Dermis lymphatic vessel endothelial cell (primary cell): Measurements from ENCODE around the gene BTRC. TPM values are rescaled to one million over a fixed set of nuclear protein-coding genes. Genes with fewer than 3 reads are reported as not detected.

Experiments
- total RNA-seq: library from RNA; depleted of rRNA; stranded (reverse); fragments of >200 nt; gene quantifications from 2 replicates; pipeline ENCODE4 v1.2.1, GENCODE V29; 2014

The BTRC gene
- 6.5 and 9.4 TPM in 2 replicates for total RNA-seq

DNA sequence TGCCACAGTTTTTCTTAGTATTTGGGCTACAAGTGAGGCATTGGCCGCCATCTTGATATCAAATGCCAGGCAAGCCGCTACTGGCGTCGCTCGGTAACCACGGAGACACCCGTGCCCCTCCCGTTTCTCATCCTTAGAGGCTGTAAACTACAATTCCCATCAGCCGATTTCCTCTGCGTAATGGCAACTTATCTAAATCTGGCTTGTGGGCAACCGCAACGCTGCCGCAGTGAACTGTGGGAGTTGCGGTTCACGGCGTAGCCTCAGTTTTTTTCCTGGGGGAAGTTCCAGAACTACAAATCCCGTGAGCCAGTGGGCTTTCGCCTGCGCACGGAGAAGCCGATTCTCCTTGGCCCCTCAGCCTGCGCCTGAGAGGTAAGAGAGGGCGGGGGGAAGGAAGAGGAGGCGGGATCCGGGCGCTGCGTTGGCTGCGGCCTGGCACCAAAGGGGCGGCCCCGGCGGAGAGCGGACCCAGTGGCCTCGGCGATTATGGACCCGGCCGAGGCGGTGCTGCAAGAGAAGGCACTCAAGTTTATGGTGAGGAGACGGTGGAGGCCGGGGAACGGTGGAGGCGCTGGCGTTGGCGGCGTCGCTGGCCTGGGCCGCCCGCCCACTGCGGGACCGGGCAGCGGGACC lies at the start of gene BTRC:
Gene BTRC (plus strand): TSS at position 474 of the 636 bp plus-strand sequence. CDS start 16 bp downstream, at position 490.

DNA sequence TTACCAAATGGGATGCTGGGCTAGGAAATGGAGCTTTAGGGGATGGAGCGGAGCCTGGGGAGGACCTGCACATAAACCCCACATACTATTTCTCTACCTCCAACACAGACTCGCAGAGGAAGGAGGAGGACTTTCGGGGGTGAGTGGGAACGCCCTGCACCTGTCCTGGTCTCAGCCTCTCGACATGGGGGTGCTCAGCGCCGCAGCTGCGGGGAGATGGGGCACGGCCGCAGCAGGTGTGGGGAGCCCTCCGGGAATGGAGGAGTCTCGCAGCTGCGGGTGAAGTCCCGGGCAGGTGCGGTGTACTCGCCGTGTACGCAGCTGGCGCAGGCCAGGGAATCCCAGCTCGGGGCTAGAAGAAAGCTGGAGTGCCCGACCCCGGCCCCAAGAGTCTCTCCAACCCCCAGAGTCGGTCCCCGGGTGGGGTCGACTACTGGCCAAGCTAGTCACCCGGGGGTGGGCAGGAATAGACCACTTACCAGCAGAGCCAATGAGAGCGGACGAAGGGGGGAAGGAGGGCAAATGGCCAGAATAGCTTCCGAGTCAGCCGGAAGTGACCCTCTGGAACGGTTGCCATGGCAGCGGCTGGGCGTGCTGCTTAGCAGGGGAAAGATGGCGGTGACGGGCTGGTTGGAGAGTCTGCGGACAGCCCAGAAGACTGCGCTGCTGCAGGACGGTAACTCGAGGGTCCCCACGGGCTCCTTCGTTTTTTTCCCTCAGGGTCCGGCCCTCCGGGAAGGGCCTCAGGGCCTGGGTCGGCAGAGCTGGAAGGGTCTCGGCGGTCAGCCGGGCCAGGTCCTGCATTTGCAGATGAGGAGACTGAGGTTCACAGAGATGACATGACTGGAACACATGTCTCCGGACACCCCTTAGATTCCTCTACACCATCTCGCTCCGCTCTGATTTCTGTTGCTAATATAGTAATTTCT lies 234.0 kb downstream of the BTRC start, which contains the start of the genes DPCD and POLL:
Gene DPCD (plus strand): TSS at position 597 of the 929 bp plus-strand sequence. CDS start 16 bp downstream, at position 613.
Gene POLL (minus strand): TSS at position 533 of the 929 bp plus-strand sequence. CDS start 897 bp downstream, outside the sequence.

Other genes starting within 250 kb of the BTRC start
- gene TLX1, start 222.9 kb upstream of the BTRC start, total RNA-seq: not detected in 2 replicates
- not detected in 2 replicates for gene LBX1, start 124.7 kb upstream of the BTRC start, total RNA-seq
- gene POLL, start 234.1 kb downstream of the BTRC start, total RNA-seq: 6.1 and 7.2 TPM in 2 replicates
- gene DPCD, start 234.2 kb downstream of the BTRC start, total RNA-seq: 11.9 and 18.0 TPM in 2 replicates